ENCODE data around the gene EVI5L. TPM values are rescaled to one million over a fixed set of nuclear protein-coding genes. Genes with fewer than 3 reads are reported as not detected.
A peak's percentile ranks its signal among the peaks of the same experiment; 100 is the strongest.

Gene EVI5L
- total and polyA plus RNA-seq, 2 of the 8 experiments (the other 6 are each of a cell fraction or from before 2014, with no cell fraction given): 7.2 to 11.0 TPM

- no peak overlapping the region for H3K14ac ChIP-seq (ENCODE audit: insufficient read length)
- no peak overlapping the region for H4K91ac ChIP-seq (replicated peaks; ENCODE audit: insufficient read length, low read length)
- H3K18ac ChIP-seq (ENCODE audit: extremely low read depth, low read length): no peak overlapping the region
- H2BK15ac ChIP-seq (ENCODE audit: low read length): no peak overlapping the region
- no peaks in the 10 kb centered on the region for H3K4me1 ChIP-seq (replicated peaks in 1 of 4; ENCODE audit: control insufficient read depth in 3 of 4, insufficient read depth in 4 of 4, low read length in 3 of 4)
- no peak overlapping the region for H2BK5ac ChIP-seq (ENCODE audit: low read depth, low read length)
- CTCF ChIA-PET (ENCODE audit: partially characterized antibody): interaction anchor here (0.7 to 2.3 kb wide), 13 partner anchors 9 to 59 kb away, joined by 3 to 9 read pairs (median 3); no protein-coding TSS in a partner anchor
- POLR2A ChIA-PET (ENCODE audit: partially characterized antibody): interaction anchor here (0.7 to 2.3 kb wide), 5 partner anchors 8 to 43 kb away, joined by 3 to 8 read pairs (median 7); partner anchors contain the start of genes LRRC8E and MAP2K7
- no peak overlapping the region for H2AK5ac ChIP-seq (ENCODE audit: low read depth, low read length)
- no peak overlapping the region for H3K23ac ChIP-seq (ENCODE audit: insufficient read length)
- peak overlapping the region; percentile 35; the same call in 1 of the 2 replicates for H4K8ac ChIP-seq (ENCODE audit: extremely low read depth, insufficient read depth, low read length)
- TF ChIP-seq JUN (IDR thresholded peaks at IDR 0.05; ENCODE audit: low read depth, low read length): no peak
- TF ChIP-seq SIX5 (IDR thresholded peaks at IDR 0.05; ENCODE audit: low read depth, low read length): no peak
- TF ChIP-seq GTF2F1 (IDR thresholded peaks at IDR 0.05; ENCODE audit: borderline replicate concordance, low read depth, low read length): no peak
- TF ChIP-seq POU5F1 (IDR thresholded peaks at IDR 0.05; ENCODE audit: low read depth, low read length): no peak
- TF ChIP-seq SP1 (IDR thresholded peaks at IDR 0.05; ENCODE audit: low read depth, low read length): no peak
- no peak for TF ChIP-seq SIN3A (conservative IDR thresholded peaks at IDR 0.05 in 1 of 2, IDR thresholded peaks at IDR 0.05 in 1 of 2; ENCODE audit: low read depth in 1 of 2, low read length in 2 of 2)
- no peak for TF ChIP-seq ATF2 (IDR thresholded peaks at IDR 0.05; ENCODE audit: low read length)
- TF ChIP-seq TAF7 (optimal IDR thresholded peaks at IDR 0.05; ENCODE audit: borderline replicate concordance, low read depth, low read length): no peak
- DNase-seq (ENCODE audit: low read depth in 1 of 2, low spot score in 2 of 2) (no peak), FAIRE-seq (no peak)
- no peak overlapping the region for H3K4me2 ChIP-seq (ENCODE audit: insufficient read depth in 1 of 2, low read depth in 2 of 2, low read length in 2 of 2)
- no peak overlapping the region for H2BK12ac ChIP-seq (ENCODE audit: low read depth, low read length)
- H3K79me1 ChIP-seq (ENCODE audit: low read depth, low read length): 0 out of 2 replicates have a peak, but pooled peaks cover 2% of the 10 kb centered on the region
- peaks cover 5 to 30% (median 16%) of the 10 kb centered on the region in 4 experiments; a peak in 4 of 8 replicates for H3K36me3 ChIP-seq (ENCODE audit: control insufficient read depth in 2 of 4, insufficient read depth in 4 of 4, low read length in 3 of 4)
- H2AFZ ChIP-seq (ENCODE audit: low read length): no peak overlapping the region
- no peak overlapping the region for H3K4ac ChIP-seq (replicated peaks; ENCODE audit: insufficient read length, low read depth, low read length)
- H2BK120ac ChIP-seq (replicated peaks; ENCODE audit: low read depth, low read length): no peak overlapping the region
- no peaks in the 10 kb centered on the region for H3K9me3 ChIP-seq (ENCODE audit: insufficient read depth in 2 of 2, low read depth in 1 of 2, low read length in 1 of 2)
- peaks cover 4% of the 10 kb centered on the region; the same call in 1 of the 2 replicates for H3K23me2 ChIP-seq (ENCODE audit: low read depth, low read length)
- 91% methylated on average over 13 of the region's 18 CpGs; no CpG with 5 or more reads in 1 of the 2 experiments for WGBS, 2 experiments (ENCODE audit: extremely low coverage in 1 of 2, insufficient coverage in 1 of 2, insufficient read length in 1 of 2, insufficient replicate concordance in 2 of 2, low coverage in 1 of 2, low lambda C conversion rate in 2 of 2, missing lambda C conversion rate in 1 of 2)
- no peak overlapping the region for H3K27ac ChIP-seq (ENCODE audit: low read depth, low read length)
- no peak overlapping the region for H3K9ac ChIP-seq (replicated peaks in 1 of 4; ENCODE audit: extremely low read depth in 1 of 4, low read depth in 3 of 4, low read length in 3 of 4)
- no peak overlapping the region for H4K5ac ChIP-seq (ENCODE audit: insufficient read length, low read depth, low read length)
- H3K56ac ChIP-seq (replicated peaks; ENCODE audit: insufficient read length, low read depth, low read length): no peak overlapping the region
- peaks cover 0 to 4% of the 10 kb centered on the region in 2 experiments; a peak in 1 of 4 replicates for H3K79me2 ChIP-seq (ENCODE audit: control insufficient read depth in 1 of 2, insufficient read depth in 2 of 2, low read length in 2 of 2)
- H4K20me1 ChIP-seq (replicated peaks in 1 of 2; ENCODE audit: control insufficient read depth in 1 of 2, insufficient read depth in 2 of 2, low read length in 2 of 2): peaks cover 5 to 22% of the 10 kb centered on the region in 2 experiments
- no peak overlapping the region for H3K4me3 ChIP-seq (ENCODE audit: extremely low read depth in 1 of 4, insufficient read depth in 2 of 4, low read depth in 3 of 4, low read length in 4 of 4)
- peaks cover 8 to 22% (median 17%) of the 10 kb centered on the region in 4 experiments; a peak in 6 of 7 replicates for H3K27me3 ChIP-seq (replicated peaks in 1 of 4; ENCODE audit: control insufficient read depth in 3 of 4, extremely low read depth in 1 of 4, insufficient read depth in 3 of 4, low read length in 3 of 4)
- no peak overlapping the region for H2BK20ac ChIP-seq (ENCODE audit: low read length)
These were observed 81.6 kb downstream of the EVI5L start for GRCh38 chr19:7911508-7912143.
